Measurements from ENCODE around the gene TOMM70.

DNA sequence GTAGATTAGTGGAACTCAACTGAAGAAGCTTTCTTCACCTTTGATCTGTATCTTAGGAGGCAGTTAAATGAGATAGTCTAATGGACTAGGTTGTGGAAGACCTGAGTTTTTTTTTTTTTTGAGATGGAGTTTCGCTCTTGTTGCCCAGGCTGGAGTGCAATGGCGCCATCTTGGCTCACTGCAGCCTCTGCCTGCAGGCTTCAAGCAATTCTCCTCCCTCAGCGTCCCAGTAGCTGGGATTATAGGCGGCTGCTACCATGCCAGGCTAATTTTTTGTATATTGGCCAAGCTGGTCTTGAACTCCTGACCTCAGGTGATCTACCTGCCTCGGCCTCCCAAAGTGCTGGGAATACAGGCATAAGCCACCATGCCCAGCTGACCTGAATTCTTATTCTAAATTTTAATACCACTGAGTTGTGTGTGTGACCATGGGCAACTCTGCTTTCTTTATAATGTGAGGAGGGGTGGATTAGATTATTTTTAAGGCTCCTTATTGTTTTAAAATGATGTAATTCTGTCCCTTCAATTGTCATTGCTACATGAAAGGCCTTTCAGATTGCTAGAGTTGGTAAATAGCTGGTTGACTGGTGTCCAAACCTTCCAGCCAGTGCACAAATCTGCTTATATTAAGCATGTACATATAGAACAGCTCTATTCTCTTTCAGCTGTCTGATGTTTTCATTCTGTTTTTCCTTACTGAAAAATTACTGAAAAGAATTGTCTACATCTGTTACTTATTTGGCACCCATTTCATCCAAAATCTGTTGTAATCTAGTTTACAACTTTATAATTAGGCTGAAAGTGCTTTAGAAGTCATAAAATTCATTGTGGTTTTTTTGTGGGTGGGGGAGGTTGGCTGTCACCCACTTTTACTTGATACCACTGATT is 2.7 kb upstream of the TOMM70 start:
- TF ChIP-seq POLR2A (IDR thresholded peaks at IDR 0.05): no peak
- TF ChIP-seq, protein P1, sequence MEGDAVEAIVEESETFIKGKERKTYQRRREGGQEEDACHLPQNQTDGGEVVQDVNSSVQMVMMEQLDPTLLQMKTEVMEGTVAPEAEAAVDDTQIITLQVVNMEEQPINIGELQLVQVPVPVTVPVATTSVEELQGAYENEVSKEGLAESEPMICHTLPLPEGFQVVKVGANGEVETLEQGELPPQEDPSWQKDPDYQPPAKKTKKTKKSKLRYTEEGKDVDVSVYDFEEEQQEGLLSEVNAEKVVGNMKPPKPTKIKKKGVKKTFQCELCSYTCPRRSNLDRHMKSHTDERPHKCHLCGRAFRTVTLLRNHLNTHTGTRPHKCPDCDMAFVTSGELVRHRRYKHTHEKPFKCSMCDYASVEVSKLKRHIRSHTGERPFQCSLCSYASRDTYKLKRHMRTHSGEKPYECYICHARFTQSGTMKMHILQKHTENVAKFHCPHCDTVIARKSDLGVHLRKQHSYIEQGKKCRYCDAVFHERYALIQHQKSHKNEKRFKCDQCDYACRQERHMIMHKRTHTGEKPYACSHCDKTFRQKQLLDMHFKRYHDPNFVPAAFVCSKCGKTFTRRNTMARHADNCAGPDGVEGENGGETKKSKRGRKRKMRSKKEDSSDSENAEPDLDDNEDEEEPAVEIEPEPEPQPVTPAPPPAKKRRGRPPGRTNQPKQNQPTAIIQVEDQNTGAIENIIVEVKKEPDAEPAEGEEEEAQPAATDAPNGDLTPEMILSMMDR (IDR thresholded peaks at IDR 0.05): no peak

Measured in thyroid gland (tissue), 4 donors.